Jurkat, Clone E6-1 (cell line): ENCODE measurements around the gene ZNF862.
"Not testable (repeated sequence)": the region's sequence is repeated elsewhere in the genome, so short reads cannot be mapped to it uniquely, and the experiment has no call there.

Experiments
- DNase-seq: peaks from one replicate; pipeline ENCODE4 v3.0.0-alpha.2; 2011; ENCODE audit warnings: low read depth, low spot score
- H3K4me3 ChIP-seq: 2 replicates; pipeline ENCODE4 v1.5.1; 2011; ENCODE audit warnings: mild to moderate bottlenecking, low read length, control low read depth, moderate library complexity

Gene ZNF862

GRCh38 chr7:149886018-149886415 is 47.8 kb downstream of the ZNF862 start:
- no peak overlapping the region for H3K4me3 ChIP-seq
- DNase-seq, result no peak

GRCh38 chr7:149887311-149887710 is 49.1 kb downstream of the ZNF862 start:
- H3K4me3 ChIP-seq, result no peak overlapping the region
- no peak for DNase-seq

GRCh38 chr7:149890715-149891114 is 52.5 kb downstream of the ZNF862 start:
- H3K4me3 ChIP-seq, DNase-seq: not testable (repeated sequence)

- H3K4me3 ChIP-seq, DNase-seq: not testable (repeated sequence)
These were observed 56.8 kb downstream of the ZNF862 start for GRCh38 chr7:149894957-149895356.

- H3K4me3 ChIP-seq, DNase-seq: not testable (repeated sequence)
These were observed 69.7 kb downstream of the ZNF862 start for GRCh38 chr7:149907776-149908376.

GRCh38 chr7:149910219-149910618 is 72.0 kb downstream of the ZNF862 start:
- H3K4me3 ChIP-seq, result not testable (repeated sequence)

GRCh38 chr7:149912126-149912525 is 74.0 kb downstream of the ZNF862 start:
- not testable (repeated sequence) for H3K4me3 ChIP-seq, DNase-seq

More at GRCh38 chr7:149910219-149910618, 72.0 kb downstream of the ZNF862 start:
- DNase-seq, result not testable (repeated sequence)
